ENCODE results near the gene ADGRV1.

Gene ADGRV1

DNA sequence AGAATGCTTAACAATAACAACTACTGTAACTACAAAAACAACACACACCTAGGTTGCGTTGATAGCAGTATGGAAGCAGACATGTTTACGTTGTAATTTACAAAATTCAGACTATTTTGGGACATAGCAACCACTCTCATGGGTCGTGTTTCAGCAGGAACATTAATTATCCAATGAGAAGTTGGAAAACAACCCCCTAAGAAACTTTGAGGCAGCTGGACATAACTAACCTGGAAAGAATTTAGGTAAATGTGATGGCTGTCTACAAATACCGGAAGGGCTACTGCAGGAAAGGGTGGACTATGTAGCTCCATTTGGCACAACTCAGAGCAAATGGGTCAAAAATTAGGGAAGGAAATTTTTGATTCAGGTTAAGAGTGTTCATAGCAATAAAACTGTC is 409.3 kb downstream of the ADGRV1 start:
- TF ChIP-seq, protein P1, sequence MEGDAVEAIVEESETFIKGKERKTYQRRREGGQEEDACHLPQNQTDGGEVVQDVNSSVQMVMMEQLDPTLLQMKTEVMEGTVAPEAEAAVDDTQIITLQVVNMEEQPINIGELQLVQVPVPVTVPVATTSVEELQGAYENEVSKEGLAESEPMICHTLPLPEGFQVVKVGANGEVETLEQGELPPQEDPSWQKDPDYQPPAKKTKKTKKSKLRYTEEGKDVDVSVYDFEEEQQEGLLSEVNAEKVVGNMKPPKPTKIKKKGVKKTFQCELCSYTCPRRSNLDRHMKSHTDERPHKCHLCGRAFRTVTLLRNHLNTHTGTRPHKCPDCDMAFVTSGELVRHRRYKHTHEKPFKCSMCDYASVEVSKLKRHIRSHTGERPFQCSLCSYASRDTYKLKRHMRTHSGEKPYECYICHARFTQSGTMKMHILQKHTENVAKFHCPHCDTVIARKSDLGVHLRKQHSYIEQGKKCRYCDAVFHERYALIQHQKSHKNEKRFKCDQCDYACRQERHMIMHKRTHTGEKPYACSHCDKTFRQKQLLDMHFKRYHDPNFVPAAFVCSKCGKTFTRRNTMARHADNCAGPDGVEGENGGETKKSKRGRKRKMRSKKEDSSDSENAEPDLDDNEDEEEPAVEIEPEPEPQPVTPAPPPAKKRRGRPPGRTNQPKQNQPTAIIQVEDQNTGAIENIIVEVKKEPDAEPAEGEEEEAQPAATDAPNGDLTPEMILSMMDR (IDR thresholded peaks at IDR 0.05) = no peak

DNA sequence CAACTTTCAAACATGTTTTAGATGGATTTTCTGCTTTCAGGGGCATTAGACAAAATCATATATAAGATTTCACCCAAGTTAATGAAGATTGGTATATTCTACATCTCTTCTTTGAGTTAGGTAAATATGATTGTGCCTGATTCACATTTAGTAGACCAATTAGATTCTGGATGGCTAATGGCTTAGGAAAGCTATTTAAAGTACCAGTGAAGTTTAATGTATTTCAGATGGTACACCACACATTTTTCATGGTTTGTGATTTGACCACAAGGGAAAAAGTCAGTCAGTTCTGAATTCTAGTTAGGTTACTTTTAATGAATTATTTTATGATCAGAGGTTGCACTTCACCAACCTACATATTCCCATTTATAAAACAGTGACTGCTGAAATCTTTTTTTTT is 409.7 kb downstream of the ADGRV1 start:
- TF ChIP-seq, protein P1 (IDR thresholded peaks at IDR 0.05) = no peak

DNA sequence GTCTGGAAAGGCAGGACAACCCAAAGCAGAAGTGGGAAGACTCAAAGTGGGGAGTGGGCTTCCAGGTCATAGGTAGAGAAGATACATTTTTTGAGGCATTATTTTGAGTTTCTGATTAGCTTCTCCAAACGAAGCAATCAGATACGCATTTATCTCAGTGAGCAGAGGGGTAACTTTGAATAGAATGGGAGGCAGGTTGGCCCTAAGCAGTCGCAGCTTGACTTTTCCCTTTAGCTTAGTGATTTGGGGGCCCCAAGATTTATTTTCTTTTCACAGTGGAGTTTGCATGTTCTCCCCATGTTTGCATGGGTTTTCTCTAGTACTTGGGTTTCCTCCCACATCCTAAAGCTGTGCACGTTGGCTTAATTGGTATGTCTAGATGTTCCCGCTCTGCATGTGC is 422.6 kb downstream of the ADGRV1 start:
- TF ChIP-seq, protein P1 (IDR thresholded peaks at IDR 0.05) = no peak

DNA sequence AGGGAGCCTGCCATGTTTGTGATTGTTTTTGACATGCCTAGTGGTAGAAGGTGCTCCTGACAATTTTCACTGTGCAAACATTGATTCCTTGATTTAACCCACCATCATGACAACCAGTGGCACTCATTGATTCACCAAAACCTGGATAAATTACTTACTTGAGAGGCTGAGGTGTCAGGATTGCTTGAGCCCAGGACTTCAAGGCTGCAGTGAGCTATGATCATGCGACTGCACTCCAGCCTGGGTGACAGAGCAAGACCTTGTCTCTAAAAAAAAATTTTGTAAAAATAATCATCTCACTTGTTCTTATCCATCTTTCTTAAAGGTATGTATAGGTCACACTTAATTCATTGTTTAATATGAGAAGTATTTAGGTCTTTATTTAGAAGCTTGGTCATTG is 423.2 kb downstream of the ADGRV1 start:
- TF ChIP-seq, protein P1 (IDR thresholded peaks at IDR 0.05) = no peak

DNA sequence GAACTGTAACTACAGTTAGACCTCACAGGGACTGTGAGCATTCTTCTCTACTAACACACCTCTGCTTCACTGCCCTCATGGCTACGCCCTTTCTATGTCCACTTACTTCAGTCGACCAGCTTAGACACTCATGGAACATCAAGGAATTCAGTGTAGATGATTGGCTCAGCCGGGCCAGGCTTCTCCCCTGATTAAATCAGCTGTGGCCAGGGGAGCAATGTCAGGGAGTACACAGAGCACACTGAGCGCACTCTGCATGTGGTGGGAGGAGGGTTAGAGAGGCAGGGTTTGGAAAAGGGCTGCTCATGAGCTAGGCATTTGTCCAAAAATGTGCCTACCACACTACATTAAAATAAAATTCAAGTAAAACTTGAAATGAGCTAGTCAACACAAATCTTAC is 424.0 kb downstream of the ADGRV1 start:
- TF ChIP-seq, protein P1 (IDR thresholded peaks at IDR 0.05) = no peak

DNA sequence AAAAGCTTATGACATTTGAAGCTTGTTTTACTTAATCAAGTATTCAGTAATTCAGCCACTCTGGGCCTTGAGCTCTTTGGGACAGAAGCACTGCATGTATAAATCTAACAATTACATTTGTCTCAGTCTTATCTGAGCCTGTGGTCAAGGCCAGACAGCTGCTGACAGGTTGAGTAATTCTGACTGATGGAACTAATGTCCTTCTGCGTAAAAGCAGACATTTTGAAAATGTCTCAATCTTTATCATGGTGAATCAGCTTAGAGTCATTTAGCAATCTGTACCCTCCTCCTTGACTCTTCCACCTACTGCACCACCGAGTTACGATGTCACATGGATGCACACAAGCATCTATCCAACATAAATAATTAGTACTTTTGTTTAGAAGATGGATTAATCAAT is 424.6 kb downstream of the ADGRV1 start:
- TF ChIP-seq, protein P1 (IDR thresholded peaks at IDR 0.05) = no peak

DNA sequence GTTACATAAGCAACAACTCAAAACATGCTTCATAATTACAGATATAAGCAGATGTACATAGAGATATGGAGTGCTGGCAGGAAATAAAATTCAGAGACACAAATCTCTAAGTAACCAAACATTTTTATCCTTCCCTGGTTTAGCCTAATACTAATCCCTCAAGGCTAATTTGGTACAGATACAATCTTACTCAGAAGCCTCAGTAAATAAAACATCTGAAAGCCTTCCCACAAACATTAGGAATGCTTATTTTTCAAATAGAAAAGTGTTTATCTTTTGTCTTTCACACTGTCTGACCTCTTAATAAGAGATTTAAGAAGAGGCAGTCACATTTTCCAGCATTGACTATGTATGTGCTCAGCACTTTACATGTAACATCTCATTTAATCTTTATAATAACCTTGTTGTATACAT is 425.1 kb downstream of the ADGRV1 start:
- TF ChIP-seq, protein P1 (IDR thresholded peaks at IDR 0.05) = no peak

DNA sequence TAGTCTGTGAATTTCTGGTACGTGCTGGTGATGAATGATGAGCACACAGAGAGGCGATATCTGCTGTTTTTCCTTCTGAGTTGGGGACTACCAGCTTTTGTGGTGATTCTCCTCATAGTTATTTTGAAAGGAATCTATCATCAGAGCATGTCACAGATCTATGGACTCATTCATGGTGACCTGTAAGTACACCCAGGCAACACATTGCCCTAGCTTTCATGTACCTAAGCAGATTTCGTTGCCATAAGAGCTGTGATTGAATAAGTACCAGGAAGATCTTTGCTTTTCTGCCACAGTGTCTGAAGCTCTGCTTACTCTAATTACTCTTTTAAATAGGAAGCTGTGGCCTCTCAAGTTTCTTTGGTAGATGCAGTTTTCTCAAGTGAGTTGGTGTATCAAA is 426.7 kb downstream of the ADGRV1 start:
- TF ChIP-seq, protein P1 (IDR thresholded peaks at IDR 0.05) = no peak
